Mesenteric fat pad (tissue), 1 donor: ENCODE results near the gene EGLN3. TPM values are rescaled to one million over a fixed set of nuclear protein-coding genes. Genes with fewer than 3 reads are reported as not detected.

Experiments
- DNase-seq: peaks from one replicate; pipeline ENCODE4 v3.0.0-alpha.2; 2020; ENCODE audit warnings: low spot score
- total RNA-seq: library from RNA; stranded (reverse); fragmentation: NEBNext Ultra II Directional; extraction: Animal tissue kit (Norgen Biotek cat#: 25700); gene quantifications from one replicate; pipeline ENCODE4 v1.2.1, GENCODE V29; 2021
- donor health status: DM: yes; HTN: yes; CAD: no.

EGLN3 gene
- total RNA-seq, 1 donor from 2014 or later, result 4.7 TPM

- DNase-seq, result no peak
These were observed 35.2 kb downstream of the EGLN3 start for GRCh38 chr14:33915682-33916081.

- no peak for DNase-seq
These were observed 36.0 kb downstream of the EGLN3 start for GRCh38 chr14:33914676-33915516.

- no peak for DNase-seq
These were observed 39.8 kb downstream of the EGLN3 start for GRCh38 chr14:33911046-33911445.

- no peak for DNase-seq
These were observed 40.4 kb downstream of the EGLN3 start for GRCh38 chr14:33910435-33910834.

- no peak for DNase-seq
These were observed 41.3 kb downstream of the EGLN3 start for GRCh38 chr14:33909380-33910084.

GRCh38 chr14:33908540-33909223, 42.2 kb downstream of the EGLN3 start:
- no peak for DNase-seq

GRCh38 chr14:33906968-33907367, 43.9 kb downstream of the EGLN3 start:
- DNase-seq, result no peak

GRCh38 chr14:33904609-33905008, 46.3 kb downstream of the EGLN3 start:
- DNase-seq, result no peak

- DNase-seq, result no peak
These were observed 47.5 kb downstream of the EGLN3 start for GRCh38 chr14:33903369-33903768.

- no peak for DNase-seq
These were observed 48.5 kb downstream of the EGLN3 start for GRCh38 chr14:33902363-33902762.

GRCh38 chr14:33901426-33902155, 49.3 kb downstream of the EGLN3 start:
- DNase-seq, result no peak

GRCh38 chr14:33900706-33901105, 50.2 kb downstream of the EGLN3 start:
- no peak for DNase-seq

- no peak for DNase-seq
These were observed 51.0 kb downstream of the EGLN3 start for GRCh38 chr14:33899723-33900341.

- DNase-seq, result no peak
These were observed 52.9 kb downstream of the EGLN3 start for GRCh38 chr14:33897878-33898535.

GRCh38 chr14:33897382-33897781, 53.5 kb downstream of the EGLN3 start:
- DNase-seq, result no peak

- DNase-seq, result no peak
These were observed 56.5 kb downstream of the EGLN3 start for GRCh38 chr14:33894339-33894738.

- no peak for DNase-seq
These were observed 59.2 kb downstream of the EGLN3 start for GRCh38 chr14:33891700-33892099.

GRCh38 chr14:33884916-33885315, 66.0 kb downstream of the EGLN3 start:
- no peak for DNase-seq

GRCh38 chr14:33880330-33880729, 70.5 kb downstream of the EGLN3 start:
- no peak for DNase-seq

GRCh38 chr14:33879684-33880286, 71.1 kb downstream of the EGLN3 start:
- no peak for DNase-seq
